ENCODE data around the gene CUX1. TPM values are rescaled to one million over a fixed set of nuclear protein-coding genes. Genes with fewer than 3 reads are reported as not detected.

CUX1 gene
- total RNA-seq, 2 donors from 2014 or later: 42.0 to 47.5 TPM

GRCh38 chr7:102044641-102044983, 227.2 kb downstream of the CUX1 start:
- no peaks in the 10 kb centered on the region for H3K36me3 ChIP-seq (replicated peaks in 1 of 2; ENCODE audit: insufficient read depth in 1 of 2, low read depth in 2 of 2)
- ATAC-seq (no peak), DNase-seq (no peak)
- TF ChIP-seq POLR2A (IDR thresholded peaks at IDR 0.05): no peak
- TF ChIP-seq, protein P1, sequence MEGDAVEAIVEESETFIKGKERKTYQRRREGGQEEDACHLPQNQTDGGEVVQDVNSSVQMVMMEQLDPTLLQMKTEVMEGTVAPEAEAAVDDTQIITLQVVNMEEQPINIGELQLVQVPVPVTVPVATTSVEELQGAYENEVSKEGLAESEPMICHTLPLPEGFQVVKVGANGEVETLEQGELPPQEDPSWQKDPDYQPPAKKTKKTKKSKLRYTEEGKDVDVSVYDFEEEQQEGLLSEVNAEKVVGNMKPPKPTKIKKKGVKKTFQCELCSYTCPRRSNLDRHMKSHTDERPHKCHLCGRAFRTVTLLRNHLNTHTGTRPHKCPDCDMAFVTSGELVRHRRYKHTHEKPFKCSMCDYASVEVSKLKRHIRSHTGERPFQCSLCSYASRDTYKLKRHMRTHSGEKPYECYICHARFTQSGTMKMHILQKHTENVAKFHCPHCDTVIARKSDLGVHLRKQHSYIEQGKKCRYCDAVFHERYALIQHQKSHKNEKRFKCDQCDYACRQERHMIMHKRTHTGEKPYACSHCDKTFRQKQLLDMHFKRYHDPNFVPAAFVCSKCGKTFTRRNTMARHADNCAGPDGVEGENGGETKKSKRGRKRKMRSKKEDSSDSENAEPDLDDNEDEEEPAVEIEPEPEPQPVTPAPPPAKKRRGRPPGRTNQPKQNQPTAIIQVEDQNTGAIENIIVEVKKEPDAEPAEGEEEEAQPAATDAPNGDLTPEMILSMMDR (IDR thresholded peaks at IDR 0.05): no peak
- WGBS, 2 donors: 90 to 91% methylated on average over 4 to 6 of the region's 6 CpGs
- H3K9me3 ChIP-seq: no peaks in the 10 kb centered on the region
- no peaks in the 10 kb centered on the region for H3K27me3 ChIP-seq
- H3K4me1 ChIP-seq: no peaks in the 10 kb centered on the region
- intact Hi-C loops (cut with DNase I): no loop called here
- no peak overlapping the region for H3K27ac ChIP-seq
- H3K4me3 ChIP-seq: no peak overlapping the region

DNA sequence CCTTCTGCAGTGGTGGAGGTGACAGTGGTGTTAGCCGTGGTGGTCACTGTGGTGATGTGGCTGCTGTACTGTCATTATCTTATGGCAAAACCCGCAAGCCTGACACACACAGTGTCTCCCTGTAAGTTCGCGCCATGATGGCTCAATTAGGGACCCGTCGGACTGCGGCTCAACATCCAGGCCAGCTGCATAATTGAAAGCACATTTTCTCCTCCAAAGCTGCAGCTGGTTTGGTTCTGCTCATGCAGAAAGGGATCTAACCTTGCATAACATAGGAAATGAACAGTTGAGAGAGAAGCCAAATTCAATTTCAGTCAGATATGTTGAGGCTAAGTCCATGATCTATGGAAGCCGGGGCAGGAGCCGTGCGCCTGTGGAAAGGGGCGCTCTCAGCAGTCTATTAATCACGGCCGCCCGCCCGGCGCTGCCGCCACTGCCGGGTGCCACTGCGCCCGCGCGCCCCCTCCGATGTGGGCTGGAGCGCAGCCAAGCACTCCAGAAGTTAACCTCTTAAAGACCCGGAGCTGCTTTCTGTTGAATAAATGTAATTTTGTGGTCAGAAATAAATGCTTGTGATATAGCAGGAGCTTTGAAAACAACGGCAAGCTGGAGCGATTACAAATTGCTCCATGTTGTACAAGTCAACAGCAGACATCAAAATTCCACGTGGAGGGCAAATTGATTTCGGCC, 227.7 kb downstream of the CUX1 start:
- TF ChIP-seq, protein P1 (IDR thresholded peaks at IDR 0.05): no peak
- no peak for TF ChIP-seq POLR2A (IDR thresholded peaks at IDR 0.05)
- H3K4me1 ChIP-seq: no peaks in the 10 kb centered on the region
- H3K9me3 ChIP-seq: no peaks in the 10 kb centered on the region
- H3K36me3 ChIP-seq (replicated peaks in 1 of 2; ENCODE audit: insufficient read depth in 1 of 2, low read depth in 2 of 2): no peaks in the 10 kb centered on the region
- no peak overlapping the region for H3K4me3 ChIP-seq
- peak in 3 of 4 donors; percentile 21 to 48 (median 42) for DNase-seq
- H3K27ac ChIP-seq: peak overlapping the region in 1 of 4 donors; percentile 13
- ATAC-seq: peak; percentile 42
- WGBS, 2 donors: 16 to 46% methylated on average over 11 to 29 of the region's 29 CpGs
- intact Hi-C loops (cut with DNase I): no loop called here
- no peaks in the 10 kb centered on the region for H3K27me3 ChIP-seq

GRCh38 chr7:102045681-102046372, 228.4 kb downstream of the CUX1 start:
- TF ChIP-seq, protein P1 (IDR thresholded peaks at IDR 0.05): no peak
- TF ChIP-seq POLR2A (IDR thresholded peaks at IDR 0.05): no peak
- H3K27ac ChIP-seq: no peak overlapping the region
- ATAC-seq (no peak), DNase-seq (no peak)
- H3K36me3 ChIP-seq (replicated peaks in 1 of 2; ENCODE audit: insufficient read depth in 1 of 2, low read depth in 2 of 2): no peaks in the 10 kb centered on the region
- intact Hi-C loops (cut with DNase I): no loop called here
- H3K4me1 ChIP-seq: no peaks in the 10 kb centered on the region
- H3K9me3 ChIP-seq: no peaks in the 10 kb centered on the region
- WGBS, 2 donors: 67 to 84% methylated on average over 9 to 11 of the region's 11 CpGs
- no peaks in the 10 kb centered on the region for H3K27me3 ChIP-seq
- H3K4me3 ChIP-seq: no peak overlapping the region

- intact Hi-C loops (cut with DNase I): no loop called here
- H3K4me3 ChIP-seq: no peak overlapping the region
- ATAC-seq (no peak), DNase-seq (no peak)
- no peaks in the 10 kb centered on the region for H3K36me3 ChIP-seq (replicated peaks in 1 of 2; ENCODE audit: insufficient read depth in 1 of 2, low read depth in 2 of 2)
- H3K27me3 ChIP-seq: no peaks in the 10 kb centered on the region
- H3K4me1 ChIP-seq: no peaks in the 10 kb centered on the region
- WGBS, 2 donors: 83 to 91% methylated on average over 10 to 11 of the region's 11 CpGs
- H3K9me3 ChIP-seq: no peaks in the 10 kb centered on the region
- TF ChIP-seq, protein P1 (IDR thresholded peaks at IDR 0.05): no peak
- no peak for TF ChIP-seq POLR2A (IDR thresholded peaks at IDR 0.05)
- H3K27ac ChIP-seq: no peak overlapping the region
Measured at GRCh38 chr7:102046373-102047117, 229.1 kb downstream of the CUX1 start.

Data from body of pancreas (tissue), 4 donors.